ENCODE measurements around the gene DIP2C. TPM values are rescaled to one million over a fixed set of nuclear protein-coding genes. Genes with fewer than 3 reads are reported as not detected.
A peak's percentile ranks its signal among the peaks of the same experiment; 100 is the strongest.

The DIP2C gene
- total RNA-seq, 1 donor from 2014 or later: 11.4 TPM

DNA sequence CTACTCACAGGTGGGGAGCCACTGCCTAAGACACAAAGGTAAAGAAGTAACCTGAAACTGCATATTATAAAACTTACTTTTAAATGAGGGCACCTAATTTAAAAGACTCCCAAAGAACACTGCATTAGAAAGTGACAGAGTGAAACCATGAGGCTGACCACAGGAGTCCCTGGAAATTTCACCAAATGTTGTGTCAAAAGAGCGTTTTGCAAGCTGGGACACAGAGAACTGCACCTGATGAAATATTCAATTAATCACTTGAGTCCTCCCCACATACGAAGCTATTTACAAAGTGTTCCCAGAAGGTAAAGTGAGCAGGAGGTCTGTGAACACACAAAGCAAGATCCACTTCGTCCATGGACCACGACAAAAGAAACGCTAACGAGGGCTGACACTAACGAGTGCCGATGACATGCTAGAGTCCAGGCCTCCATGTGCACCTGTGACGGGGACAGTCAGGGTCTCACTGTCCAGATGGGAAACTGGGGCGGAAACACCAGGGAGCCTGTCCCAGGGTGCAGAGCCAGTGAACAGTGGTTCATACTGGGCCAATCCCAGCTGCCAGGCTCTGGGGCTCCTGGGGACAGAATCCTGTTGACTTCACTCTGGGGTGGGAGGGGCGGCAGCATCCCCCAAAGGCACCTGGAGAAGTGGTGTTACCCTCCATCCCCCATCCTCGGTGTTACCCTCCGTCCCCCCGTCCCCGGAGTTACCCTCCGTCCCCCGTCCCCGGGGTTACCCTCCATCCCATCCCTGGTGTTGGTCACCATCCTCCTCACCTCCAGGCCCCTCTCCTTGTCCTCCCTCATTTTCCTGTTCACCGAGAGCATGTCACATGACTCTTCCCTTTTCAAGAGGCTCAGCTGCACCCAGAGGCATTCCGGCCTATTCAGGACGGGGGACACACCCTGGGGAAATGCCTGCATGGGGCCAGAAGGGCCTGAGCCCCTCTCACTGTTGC, 63.4 kb downstream of the DIP2C start:
- TF ChIP-seq, protein P1, sequence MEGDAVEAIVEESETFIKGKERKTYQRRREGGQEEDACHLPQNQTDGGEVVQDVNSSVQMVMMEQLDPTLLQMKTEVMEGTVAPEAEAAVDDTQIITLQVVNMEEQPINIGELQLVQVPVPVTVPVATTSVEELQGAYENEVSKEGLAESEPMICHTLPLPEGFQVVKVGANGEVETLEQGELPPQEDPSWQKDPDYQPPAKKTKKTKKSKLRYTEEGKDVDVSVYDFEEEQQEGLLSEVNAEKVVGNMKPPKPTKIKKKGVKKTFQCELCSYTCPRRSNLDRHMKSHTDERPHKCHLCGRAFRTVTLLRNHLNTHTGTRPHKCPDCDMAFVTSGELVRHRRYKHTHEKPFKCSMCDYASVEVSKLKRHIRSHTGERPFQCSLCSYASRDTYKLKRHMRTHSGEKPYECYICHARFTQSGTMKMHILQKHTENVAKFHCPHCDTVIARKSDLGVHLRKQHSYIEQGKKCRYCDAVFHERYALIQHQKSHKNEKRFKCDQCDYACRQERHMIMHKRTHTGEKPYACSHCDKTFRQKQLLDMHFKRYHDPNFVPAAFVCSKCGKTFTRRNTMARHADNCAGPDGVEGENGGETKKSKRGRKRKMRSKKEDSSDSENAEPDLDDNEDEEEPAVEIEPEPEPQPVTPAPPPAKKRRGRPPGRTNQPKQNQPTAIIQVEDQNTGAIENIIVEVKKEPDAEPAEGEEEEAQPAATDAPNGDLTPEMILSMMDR (conservative IDR thresholded peaks at IDR 0.05; ENCODE audit: low read depth, low read length): no peak
- H3K4me3 ChIP-seq (ENCODE audit: low read depth, low read length): peak overlapping the region; percentile 34

DNA sequence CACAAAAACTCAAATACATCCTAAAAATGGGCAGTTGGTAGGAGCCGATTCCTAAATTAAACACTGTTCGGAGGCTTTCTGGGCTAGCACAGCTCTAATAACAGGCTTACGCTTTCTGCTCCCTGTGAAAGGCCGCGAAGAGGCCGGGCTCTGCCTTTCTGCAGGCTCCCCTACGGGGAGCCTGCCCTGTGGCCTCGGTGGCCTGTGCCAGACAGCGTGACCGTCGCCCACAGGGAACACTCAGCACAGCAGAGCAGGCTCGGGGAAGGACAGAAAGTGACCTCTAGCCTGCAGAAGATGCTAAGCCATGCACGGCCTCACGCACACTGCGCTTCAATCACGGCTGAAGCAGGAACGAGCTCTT, 64.2 kb downstream of the DIP2C start:
- DNase-seq (ENCODE audit: low read depth): no peak
- H3K4me3 ChIP-seq (ENCODE audit: low read depth, low read length): peak overlapping the region; percentile 34
- TF ChIP-seq, protein P1 (conservative IDR thresholded peaks at IDR 0.05; ENCODE audit: low read depth, low read length): no peak

More for the DNA sequence above, 63.4 kb downstream of the DIP2C start:
- no peak for DNase-seq (ENCODE audit: low read depth)

DNA sequence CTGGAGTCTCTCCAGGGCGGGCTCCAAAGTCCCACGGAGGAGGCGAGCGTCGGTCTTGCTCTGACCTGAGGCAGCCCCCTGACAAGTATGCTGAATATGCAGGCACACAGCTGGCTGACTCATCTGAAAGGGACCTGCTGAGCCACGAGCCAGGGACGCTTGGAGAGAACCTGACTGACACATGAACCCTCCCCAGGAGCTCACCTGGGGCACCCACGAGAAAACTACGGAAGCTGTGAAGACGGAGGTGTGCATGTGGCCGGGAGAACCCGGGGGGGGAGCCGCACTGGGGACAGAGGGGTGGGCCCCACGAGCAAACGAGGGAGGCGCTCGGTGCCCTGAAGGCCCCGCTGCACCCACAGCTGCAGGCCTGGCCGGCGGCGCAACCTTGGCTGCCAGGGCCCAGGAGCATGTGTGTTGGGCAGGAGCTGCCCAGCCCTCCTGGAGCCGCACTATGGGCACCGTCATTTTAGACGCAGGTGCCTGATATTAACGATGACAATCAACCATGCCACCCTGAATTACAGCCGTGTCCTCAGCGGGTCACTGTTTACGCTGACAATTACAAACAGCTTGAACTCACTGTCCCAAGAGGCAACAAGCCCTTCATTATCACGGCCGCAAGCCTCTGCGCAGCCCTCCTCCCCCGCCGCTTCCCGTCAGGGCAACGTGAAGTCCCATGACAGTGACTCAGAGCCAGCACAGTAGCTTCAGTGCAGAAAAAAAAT, 64.7 kb downstream of the DIP2C start:
- TF ChIP-seq, protein P1 (conservative IDR thresholded peaks at IDR 0.05; ENCODE audit: low read depth, low read length): no peak
- DNase-seq (ENCODE audit: low read depth): peak; percentile 67
- peak overlapping the region; percentile 34 for H3K4me3 ChIP-seq (ENCODE audit: low read depth, low read length)

DNA sequence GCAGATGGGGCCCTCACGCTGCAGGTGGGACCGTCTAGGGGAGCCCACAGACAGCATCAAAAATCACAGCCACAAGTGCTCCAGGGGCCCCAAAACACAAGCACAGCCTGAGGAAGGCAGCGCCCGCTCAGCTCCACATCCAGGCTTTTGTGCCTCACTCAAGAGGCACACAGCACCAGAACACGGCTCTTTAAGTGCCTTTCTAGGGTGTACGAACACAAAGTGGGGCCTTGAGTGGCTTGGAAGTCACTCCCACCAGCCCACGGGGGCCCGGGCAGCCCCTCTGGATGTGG, 65.2 kb downstream of the DIP2C start:
- peak overlapping the region; percentile 8 for H3K4me3 ChIP-seq (ENCODE audit: low read depth, low read length)
- TF ChIP-seq, protein P1 (conservative IDR thresholded peaks at IDR 0.05; ENCODE audit: low read depth, low read length): no peak
- DNase-seq (ENCODE audit: low read depth): no peak

DNA sequence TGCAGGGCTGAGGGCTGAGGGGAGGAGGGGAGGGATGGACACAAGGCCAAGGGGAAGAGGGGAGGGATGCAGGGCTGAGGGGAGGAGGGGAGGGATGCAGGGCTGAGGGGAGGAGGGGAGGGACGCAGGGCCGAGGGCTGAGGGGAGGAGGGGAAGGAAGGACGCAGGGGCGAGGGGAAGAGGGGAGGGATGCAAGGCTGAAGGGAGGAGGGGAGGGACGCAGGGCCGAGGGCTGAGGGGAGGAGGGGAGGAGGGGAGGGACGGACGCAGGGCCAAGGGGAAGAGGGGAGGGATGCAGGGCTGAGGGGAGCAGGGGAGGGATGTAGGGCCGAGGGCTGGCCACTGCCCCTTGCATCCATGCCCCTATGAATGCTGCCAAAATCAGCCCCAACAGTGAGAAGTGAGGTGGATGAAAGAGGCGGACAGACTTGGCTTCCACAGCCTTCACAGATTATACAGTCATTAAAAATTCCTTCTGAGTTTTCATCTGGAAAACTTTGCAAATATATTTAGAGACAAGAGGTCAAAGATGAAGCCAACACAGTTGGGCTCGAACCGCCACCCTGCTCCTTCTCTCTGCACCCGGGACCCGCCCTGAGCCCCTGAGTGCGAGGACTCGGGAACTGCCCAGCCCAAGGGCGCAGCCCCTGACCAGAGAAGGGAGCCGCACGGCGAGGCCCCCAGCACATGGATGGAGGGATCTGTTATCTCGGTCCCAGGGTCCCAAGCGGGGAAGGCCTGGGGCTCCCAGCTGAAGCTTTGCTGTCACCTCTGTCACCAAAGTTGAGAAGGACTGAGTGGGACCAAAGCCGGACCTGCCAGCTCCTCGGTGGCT, 65.8 kb downstream of the DIP2C start:
- TF ChIP-seq, protein P1 (conservative IDR thresholded peaks at IDR 0.05; ENCODE audit: low read depth, low read length): no peak
- no peak for DNase-seq (ENCODE audit: low read depth)
- H3K4me3 ChIP-seq (ENCODE audit: low read depth, low read length): peak overlapping the region; percentile 8

DNA sequence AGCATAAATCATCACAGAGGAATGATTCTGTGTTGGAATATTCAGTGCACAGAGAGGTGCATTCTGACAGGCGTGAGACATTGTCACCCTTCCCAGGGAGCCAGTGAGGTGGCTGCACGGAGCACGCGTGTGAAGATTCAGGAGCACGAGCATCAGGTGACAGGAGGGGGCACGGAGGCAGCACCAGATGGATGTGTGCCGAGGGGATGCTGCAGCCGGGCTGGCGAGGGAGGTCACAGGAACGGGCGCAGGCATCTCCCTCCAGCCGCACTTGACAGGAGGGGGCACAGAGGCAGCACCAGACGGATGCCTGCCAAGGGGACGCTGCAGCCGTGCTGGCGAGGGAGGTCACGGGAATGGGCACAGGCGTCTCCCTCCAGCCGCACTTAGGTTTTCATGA, 66.5 kb downstream of the DIP2C start:
- TF ChIP-seq, protein P1 (conservative IDR thresholded peaks at IDR 0.05; ENCODE audit: low read depth, low read length): no peak
- DNase-seq (ENCODE audit: low read depth): no peak
- H3K4me3 ChIP-seq (ENCODE audit: low read depth, low read length): no peak overlapping the region
